ENCODE results near the gene TMEM88.

The TMEM88 gene

DNA sequence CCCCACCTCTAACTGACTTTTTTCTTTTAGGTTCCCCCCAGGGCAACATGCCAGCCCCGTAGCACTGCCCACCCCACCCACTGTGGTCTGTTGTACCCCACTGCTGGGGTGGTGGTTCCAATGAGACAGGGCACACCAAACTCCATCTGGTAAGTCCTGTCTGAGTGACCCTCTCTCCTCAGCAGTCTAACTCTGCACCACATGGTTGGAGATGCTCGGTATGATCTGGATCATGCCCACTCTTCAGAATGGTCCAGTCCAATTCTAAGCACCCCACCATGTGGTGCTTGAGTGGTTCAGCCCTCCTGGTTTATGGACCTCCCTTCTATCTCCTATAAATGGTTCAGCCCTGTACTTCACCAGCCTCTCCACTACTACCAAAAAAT lies 15.0 kb upstream of the TMEM88 start:
- TF ChIP-seq, protein P1, sequence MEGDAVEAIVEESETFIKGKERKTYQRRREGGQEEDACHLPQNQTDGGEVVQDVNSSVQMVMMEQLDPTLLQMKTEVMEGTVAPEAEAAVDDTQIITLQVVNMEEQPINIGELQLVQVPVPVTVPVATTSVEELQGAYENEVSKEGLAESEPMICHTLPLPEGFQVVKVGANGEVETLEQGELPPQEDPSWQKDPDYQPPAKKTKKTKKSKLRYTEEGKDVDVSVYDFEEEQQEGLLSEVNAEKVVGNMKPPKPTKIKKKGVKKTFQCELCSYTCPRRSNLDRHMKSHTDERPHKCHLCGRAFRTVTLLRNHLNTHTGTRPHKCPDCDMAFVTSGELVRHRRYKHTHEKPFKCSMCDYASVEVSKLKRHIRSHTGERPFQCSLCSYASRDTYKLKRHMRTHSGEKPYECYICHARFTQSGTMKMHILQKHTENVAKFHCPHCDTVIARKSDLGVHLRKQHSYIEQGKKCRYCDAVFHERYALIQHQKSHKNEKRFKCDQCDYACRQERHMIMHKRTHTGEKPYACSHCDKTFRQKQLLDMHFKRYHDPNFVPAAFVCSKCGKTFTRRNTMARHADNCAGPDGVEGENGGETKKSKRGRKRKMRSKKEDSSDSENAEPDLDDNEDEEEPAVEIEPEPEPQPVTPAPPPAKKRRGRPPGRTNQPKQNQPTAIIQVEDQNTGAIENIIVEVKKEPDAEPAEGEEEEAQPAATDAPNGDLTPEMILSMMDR (IDR thresholded peaks at IDR 0.05), result no peak

DNA sequence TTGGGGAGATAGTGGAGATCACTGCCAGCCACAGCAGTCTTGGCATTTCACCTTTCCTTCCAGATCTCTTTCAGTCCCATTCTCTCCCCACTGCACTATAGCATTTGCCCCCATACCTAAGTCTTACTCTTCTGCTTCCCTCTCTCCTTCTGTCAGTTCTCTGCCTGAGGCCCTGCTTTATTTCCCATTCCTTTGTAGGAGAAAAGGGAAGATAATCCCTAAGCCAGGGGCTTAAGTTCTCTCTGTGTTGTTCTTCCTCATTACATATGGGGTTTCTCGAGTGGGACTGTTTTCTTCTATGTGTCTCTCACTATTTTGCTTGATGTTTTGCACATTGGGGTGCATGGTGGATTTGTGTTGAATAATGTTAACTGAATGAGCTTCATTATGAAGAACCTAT lies 14.4 kb upstream of the TMEM88 start:
- TF ChIP-seq, protein P1 (IDR thresholded peaks at IDR 0.05), result no peak

DNA sequence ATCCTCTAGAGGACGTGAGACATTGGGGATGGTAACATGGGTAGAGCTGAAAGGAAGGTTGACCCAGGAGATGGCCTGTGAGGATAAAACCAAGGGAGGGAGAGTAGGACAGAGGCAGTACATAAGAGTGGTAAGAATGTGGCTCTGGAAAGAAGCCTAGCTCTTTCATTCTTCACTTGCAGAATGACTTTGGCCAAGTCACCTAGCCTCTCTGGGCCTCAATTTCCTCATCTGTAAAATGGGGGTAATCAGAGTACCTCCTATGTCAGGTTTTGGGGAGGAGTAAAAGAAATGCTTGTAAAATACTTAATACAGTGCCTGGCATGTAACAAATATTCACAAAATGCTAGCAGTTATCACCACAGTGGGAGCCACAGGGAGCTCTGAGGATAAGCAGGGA lies 14.0 kb upstream of the TMEM88 start:
- TF ChIP-seq, protein P1 (IDR thresholded peaks at IDR 0.05), result no peak

DNA sequence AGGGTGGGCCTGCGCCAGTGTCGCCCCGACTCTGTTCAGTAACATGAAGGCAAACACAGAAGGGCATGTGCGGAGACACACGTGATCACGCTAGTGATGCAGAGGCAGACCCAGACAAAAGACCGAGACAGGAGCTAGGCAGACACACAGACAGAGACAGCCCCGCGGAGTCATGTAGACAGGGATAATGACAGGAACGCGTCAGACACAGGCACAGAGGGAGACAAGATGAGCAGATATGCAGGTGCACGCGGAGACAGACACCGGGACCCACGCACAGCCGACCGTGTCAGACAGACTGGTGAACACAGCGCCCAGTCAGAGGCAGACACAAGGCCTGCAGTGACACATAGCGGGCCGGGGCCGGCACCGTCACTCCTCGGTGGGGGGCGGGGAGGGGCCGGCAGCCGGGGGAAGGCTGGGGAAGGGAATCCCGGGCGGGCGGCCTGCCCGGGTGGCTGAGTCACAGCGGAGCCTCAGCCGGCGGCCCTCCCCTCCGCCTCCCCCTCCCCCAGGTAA lies 13.4 kb upstream of the TMEM88 start:
- TF ChIP-seq, protein P1 (IDR thresholded peaks at IDR 0.05), result peak; percentile 18; the same call in 1 of the 2 replicates

DNA sequence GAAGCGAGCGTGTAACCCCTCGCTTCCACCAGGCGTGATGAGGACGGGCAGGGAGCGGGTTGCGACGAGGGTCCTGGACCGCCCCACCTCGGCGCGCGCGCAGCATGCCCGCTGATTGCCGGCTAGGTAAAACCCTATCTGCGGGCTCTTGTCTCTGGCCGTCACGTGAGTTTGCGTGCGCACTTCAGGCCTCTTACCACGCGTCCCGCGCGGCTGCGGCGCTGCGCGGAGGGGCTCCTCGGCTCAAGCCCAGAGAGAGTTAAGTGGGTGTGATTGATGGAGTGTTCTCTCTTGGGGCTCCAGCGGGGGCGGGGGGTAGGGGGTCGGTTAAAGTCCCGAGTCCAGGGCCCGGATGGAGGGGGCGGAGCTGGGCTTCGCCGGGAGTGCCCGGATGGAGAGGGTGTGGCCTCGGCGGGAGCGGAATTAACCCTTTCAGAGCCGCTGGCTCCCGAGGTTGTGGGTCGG lies 12.9 kb upstream of the TMEM88 start:
- TF ChIP-seq, protein P1 (IDR thresholded peaks at IDR 0.05), result no peak

DNA sequence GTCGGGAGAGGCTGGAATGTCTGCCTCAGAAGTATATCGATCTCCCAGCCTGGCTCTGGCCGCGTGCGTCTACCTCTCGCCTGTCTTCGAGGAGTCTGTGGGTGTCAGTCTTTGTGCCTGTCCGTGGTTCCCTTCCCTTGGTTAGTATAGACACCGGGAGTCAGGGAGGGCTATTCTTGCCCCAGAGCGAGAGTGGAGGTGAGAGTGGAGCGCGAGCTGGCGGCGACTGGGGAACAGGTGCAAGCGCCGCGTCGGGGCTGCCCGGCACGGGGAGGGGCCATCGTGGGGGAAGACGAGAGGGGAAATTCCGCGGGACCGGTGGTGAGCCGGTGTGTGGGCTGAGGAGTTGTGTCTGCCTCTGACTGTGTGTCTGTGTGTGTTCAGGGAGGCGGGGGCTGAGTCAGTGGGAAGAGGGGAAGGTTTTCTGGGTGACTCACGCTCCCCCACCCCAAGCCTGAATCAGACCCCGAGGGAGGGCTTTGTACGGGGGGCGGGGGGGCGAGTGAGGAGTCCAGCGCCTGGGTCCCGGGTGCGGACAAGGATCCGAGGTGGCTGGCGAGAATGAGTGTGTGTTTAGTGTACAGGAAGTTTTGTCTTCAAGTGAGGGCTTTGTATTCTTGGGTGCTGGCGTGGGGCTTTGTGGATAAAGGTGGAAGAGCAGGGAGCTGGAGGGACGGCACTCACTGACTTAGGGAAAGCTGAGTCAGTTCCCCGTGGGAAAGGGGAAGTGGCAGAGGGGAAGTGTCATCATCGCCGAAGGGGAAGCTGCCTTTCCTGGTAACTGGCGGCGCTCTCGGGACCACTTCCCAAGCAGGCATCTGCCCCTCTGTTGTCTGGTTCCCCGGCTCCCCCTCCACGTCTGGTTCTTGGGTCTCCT lies 12.2 kb upstream of the TMEM88 start:
- TF ChIP-seq, protein P1 (IDR thresholded peaks at IDR 0.05), result no peak

DNA sequence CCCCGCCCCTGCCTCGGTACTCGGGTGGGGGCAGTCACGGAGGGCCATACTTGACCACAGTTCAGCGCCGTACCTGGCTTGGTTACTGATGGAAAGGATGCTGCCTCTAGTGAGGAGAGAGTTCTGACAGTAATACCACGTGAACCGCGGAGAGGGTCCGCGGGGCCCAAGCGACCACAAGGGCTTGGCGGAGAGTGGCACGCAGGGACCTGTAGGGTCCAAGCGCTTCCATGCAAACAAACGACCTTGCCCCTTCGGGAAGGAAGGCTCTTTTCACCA lies 11.7 kb upstream of the TMEM88 start:
- TF ChIP-seq, protein P1 (IDR thresholded peaks at IDR 0.05), result no peak
